GM12873 (cell line): ENCODE measurements around the gene SLC12A8.

Experiments
- TF ChIP-seq, protein P1 (sequence below): IDR thresholded peaks from 2 replicates; pipeline ENCODE4 v1.5.1; 2012; ENCODE audit warnings: low read depth, mild to moderate bottlenecking, moderate library complexity, low read length, control low read depth; ENCODE audit not compliant: insufficient read depth; ENCODE audit errors: missing control alignments

The SLC12A8 gene

DNA sequence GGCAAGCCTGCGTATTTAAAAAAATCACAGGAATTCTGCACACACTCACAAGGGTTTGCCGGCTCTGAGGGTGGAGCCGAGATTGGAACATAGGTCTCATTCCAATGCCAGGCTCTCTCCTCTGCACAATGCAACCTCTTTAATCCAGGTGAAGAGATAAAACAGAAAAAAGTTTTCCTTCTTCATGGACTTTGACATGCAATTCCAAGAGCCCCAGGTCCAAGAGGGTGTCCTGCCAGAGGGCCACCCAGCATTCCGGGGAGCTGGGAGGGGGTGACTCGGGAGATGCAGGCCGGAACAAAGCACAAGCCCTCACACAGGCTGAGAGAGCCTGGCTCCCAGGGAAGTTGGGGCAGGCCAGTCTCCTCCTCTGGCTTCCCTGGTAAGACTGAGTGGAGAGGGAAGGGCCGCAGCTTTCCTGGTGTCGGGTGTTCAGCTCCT lies 6.7 kb upstream of the SLC12A8 start:
- TF ChIP-seq, protein P1, sequence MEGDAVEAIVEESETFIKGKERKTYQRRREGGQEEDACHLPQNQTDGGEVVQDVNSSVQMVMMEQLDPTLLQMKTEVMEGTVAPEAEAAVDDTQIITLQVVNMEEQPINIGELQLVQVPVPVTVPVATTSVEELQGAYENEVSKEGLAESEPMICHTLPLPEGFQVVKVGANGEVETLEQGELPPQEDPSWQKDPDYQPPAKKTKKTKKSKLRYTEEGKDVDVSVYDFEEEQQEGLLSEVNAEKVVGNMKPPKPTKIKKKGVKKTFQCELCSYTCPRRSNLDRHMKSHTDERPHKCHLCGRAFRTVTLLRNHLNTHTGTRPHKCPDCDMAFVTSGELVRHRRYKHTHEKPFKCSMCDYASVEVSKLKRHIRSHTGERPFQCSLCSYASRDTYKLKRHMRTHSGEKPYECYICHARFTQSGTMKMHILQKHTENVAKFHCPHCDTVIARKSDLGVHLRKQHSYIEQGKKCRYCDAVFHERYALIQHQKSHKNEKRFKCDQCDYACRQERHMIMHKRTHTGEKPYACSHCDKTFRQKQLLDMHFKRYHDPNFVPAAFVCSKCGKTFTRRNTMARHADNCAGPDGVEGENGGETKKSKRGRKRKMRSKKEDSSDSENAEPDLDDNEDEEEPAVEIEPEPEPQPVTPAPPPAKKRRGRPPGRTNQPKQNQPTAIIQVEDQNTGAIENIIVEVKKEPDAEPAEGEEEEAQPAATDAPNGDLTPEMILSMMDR: no peak

DNA sequence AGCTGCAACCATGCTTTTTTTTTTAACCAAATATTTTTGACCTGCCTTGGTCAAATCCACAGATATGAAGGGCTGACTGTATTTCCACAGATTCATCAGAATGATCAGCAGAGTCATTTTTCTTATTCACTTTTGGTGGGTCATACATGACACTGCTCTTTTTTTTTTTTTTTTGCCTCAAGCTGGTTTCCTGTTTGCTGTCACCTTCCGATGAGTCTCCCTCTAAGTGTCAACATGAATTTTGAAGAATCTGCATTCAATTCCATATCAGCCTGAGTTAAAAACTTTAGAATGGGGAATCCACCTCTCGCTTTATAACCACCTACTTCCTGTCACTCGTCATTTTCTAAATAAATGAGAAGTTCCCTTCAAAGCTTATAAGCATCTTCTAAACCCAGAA lies 2.2 kb upstream of the SLC12A8 start:
- TF ChIP-seq, protein P1: no peak

DNA sequence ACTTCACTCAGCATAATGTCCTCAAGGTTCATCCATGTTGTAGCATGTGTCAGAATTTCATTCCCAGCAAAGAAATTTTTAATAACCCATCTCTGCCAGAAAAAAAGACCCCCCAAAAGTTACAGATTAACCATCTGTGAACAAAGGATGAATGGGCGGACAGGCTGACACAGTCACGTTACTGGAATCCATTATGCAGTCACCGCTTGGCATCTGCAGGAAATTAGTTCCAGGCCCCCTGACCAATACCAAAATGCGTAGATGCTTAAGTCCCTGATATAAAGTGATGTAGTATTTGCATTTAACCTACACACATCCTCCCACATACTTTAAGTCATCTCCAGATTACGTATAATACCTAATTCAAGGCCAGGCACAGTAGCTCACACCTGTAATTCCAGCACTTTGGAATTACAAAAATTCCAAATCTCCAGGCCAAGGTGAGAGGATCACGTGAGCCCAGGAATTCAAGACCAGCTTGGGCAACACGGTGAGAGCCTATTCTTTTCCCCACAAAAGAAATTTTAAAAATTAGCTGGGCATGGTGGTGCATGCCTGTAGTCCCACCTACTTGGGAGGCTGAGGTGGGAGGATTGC lies 1.5 kb upstream of the SLC12A8 start:
- TF ChIP-seq, protein P1: no peak

DNA sequence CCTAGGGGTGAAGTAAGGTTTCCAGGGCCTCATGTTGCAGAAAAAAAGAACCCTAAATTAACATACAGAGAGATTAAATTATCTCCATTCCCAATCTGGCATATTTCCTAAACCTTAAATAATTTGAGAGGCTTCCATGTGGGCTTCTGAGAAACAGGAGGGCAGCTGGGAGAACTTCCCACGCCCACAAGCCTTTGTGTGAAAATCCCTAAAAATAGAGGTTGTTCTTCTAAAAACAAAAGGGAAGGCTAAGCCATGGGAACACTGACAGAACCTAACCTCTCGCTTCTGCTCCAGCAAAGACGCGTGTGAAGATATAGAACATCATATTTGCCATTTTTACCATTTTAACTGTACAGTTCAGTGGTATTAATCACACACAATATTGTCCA lies 812 bp upstream of the SLC12A8 start:
- TF ChIP-seq, protein P1: no peak

DNA sequence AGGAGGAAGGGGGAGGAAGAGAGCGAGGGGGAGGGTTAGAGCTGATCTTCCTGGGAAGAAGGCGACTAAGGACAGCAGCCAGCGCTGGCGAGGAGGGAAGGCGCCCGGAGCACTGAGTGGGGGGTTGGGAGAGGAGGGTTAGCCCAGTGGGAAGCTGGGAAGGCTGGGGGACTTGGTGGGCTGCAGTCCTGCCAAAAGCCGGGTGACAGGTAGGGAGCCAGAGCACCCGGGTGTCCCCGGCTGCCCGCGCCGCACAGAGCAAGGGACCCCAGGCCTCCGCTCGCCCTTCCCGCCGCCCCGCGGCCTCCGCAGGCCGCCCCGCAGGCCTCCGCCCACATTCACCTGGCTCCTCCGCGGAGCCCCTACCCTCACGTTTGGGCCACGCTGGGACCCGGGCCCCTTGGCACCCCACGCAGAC lies 448 bp downstream of the SLC12A8 start:
- TF ChIP-seq, protein P1: no peak

DNA sequence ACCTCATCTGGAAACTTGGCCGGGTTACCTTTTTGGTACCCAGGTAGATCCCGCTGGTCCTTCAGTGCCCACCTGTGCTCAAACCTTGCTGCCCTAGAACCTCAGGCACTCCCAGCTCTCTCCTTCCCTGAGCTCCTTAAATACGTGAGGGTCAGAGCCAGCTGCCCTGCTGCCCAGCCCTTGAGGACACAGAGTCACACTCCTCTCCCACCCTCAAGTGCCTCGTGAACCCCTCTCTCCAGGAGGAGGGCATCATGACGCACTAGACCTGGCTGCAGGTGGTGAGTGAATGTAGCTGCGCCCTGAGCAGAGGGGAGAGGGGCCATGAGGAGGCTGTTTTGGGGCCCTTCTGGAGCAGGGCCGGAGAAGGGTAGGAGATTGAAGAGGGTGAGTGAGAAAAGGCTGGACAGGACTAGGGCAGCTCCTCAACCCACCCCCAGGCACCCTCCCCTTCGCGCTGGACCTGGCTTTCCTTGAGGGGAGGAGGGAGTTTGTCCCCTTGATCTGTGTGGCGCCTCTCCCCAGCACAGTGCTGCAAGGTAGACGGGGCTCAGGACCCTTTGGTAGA lies 941 bp downstream of the SLC12A8 start:
- TF ChIP-seq, protein P1: no peak

DNA sequence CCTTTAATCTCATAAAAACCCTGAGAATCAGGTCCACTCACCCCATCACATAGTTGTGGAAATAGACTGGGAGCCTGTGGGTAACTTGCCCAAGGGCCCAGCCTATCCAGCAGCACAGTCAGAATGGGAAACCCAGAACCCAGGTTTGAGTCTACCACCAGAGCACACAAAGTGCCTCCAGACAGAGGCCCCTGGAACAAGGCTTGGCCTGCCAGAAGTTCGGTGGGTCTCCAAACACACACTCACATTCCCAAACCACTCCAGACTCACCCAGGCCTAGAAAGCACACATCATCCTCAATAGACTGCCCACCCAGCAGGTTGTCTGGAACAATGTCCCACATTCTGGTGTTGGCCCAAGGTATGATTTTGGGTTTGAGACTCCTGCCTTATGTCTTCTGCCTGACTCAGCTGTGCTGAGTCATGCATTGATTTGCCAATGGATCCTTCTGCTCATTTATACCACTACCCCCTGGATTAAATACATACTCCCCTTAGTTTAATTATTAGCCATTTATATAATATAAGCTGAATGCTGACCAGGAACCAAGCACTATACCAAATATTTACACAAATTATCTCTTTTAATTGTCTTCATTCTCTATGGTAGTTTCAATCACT lies 4.5 kb downstream of the SLC12A8 start:
- TF ChIP-seq, protein P1: no peak
